Activated CD4-positive, CD25-positive, alpha-beta regulatory T cell treated with anti-CD3 and anti-CD28 coated beads, Interleukin-2, amount 50 U/mL, for 72 hours (primary cell): ENCODE measurements around the gene FBXL17.

ENCODE experiments used
- DNase-seq: peaks from one replicate; pipeline ENCODE4 v3.0.0; 2021

Gene FBXL17

DNA sequence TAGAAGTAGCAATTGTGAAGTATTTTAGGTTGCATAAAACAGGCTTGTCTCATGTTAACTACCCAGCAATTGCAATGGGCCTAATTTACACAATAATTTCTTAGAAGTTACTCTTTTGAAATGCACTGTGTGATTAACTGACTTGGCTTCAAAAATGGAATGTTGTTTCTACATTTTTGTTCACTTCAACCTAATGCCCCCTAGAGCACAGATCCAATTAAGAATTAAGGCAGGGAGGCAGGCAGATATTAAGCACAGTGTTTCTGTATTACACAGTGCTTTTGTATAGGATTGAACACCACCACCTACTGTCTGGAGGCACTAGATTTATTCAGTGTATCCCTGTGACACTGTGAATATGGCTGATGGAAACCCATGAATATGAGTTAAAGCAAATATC, 302.1 kb downstream of the FBXL17 start:
- DNase-seq, result no peak

GRCh38 chr5:108078882-108079281, 303.0 kb downstream of the FBXL17 start:
- DNase-seq, result no peak

DNA sequence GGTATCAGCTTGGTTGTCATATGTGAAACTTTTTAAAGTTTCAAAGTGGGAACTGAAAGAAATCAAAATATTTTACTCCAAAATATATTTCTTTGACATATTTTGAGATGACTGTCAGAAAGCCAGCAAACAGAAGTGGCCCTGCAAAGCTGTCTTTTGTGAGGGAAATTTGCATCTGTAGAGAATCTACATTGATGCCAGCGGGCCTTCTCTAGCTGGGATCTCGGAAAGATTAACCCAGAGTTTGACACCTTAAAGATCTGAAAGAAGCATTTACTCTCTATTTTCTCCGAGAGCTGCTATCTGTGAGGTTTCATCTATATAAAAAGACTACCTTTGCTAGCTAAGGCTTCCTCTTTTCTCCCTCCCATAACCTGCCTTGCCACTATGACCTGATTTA, 303.6 kb downstream of the FBXL17 start:
- DNase-seq, result no peak

DNA sequence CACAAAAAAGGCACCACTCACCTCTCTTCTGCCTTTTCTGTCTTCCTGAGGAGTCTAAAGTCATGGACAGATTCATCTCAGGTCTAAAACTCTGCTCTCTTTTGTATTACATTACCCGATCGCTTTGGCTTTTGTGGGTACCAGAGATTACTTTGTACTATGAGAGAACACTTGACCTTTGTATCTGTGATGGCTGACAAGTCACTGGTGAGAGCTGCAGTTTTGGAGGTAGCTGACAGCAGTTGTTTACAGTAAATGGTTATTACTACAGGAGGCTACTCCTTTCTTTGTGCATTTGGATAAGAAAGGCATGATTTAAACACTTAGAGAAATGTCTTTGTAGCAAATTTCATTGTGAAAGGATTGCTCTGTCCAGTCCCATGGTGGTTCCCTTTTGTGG, 307.3 kb downstream of the FBXL17 start:
- DNase-seq, result no peak

DNA sequence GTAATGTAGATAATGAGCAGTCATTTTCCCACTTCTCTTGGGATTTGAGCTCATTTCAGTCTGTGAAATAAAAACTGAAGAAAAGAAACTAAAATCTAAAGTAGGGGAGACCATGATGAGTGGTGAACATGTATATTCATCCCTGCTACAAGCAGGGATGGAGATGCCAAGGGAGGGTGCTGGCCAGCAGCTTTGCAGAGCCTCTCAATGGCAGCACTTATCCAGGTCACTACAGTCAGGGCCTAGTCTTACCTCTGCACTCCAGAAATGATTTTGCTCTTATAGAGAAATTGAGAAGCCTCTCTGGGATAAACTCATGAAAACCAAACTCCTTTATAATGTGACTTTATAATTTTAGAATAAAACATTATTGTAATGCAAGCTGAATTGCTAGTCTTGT, 317.6 kb downstream of the FBXL17 start:
- no peak for DNase-seq

GRCh38 chr5:108061941-108062340, 320.0 kb downstream of the FBXL17 start:
- DNase-seq, result no peak

- DNase-seq, result no peak
These were observed 321.6 kb downstream of the FBXL17 start for GRCh38 chr5:108060340-108060739.

DNA sequence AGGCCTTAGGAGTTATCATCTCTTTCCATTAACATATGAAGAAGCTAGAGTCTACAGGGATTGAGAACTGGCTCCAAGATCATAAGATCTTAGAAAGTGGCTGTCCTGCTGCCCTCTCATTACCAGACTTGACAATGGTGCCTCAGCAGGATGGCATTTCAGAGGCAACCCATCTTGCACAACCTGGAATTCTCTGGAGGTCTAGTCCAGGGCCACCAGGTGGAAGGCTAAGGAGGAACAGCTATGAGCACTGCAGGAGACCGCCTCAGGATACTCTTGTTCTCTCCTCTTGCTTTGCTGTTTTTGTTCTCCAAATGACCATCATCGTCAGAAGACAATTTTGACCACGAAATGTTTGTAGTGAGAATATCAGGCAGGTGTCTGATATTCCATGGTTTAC, 322.6 kb downstream of the FBXL17 start:
- DNase-seq, result no peak

DNA sequence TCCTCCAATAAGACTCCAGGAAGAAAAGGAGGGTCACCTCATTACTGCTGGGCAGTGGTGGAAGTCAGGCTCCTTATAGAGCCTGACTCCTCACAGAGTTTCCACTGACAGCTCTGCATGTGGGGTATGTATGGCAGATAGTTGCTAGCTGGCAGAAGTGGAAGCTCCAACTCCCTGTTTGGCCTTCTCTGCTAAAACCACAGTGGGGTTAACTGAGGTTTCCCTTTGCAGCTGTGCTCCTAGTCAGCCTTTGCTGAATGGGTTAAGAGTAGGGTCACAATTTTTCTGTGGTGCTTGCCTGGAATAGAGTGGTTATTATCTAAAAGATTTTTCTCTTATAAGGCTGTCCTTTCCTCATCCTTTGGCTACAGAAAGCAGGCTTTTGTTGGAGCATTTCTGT, 327.5 kb downstream of the FBXL17 start:
- DNase-seq, result no peak

- DNase-seq, result no peak
These were observed 334.8 kb downstream of the FBXL17 start for GRCh38 chr5:108046955-108047670.

- DNase-seq, result no peak
These were observed 345.4 kb downstream of the FBXL17 start for GRCh38 chr5:108036482-108036881.

GRCh38 chr5:108028883-108029282, 353.0 kb downstream of the FBXL17 start:
- DNase-seq, result no peak

GRCh38 chr5:108028412-108028811, 353.5 kb downstream of the FBXL17 start:
- no peak for DNase-seq

DNA sequence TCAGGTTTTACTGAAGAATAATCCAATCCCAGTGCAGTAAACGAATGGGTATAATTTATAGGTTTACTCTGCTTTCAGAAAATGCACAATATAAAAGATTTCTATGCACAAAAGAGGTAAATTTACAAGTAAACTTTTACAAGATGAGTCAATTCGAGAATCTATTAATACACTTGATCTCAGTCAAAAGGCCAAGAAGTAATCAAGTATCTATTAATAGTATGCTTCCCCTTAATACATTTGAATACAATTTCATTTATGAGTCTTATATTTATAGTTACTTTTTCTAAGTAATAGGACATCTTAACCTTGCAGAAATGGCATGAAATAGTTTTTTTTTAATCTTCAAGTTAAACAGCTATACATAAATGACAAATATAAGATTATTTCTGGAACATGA, 355.9 kb downstream of the FBXL17 start:
- DNase-seq, result no peak

GRCh38 chr5:108024986-108025385, 356.9 kb downstream of the FBXL17 start:
- no peak for DNase-seq

GRCh38 chr5:108016101-108016500, 365.8 kb downstream of the FBXL17 start:
- no peak for DNase-seq

- no peak for DNase-seq
These were observed 375.1 kb downstream of the FBXL17 start for GRCh38 chr5:108006791-108007190.

- no peak for DNase-seq
These were observed 378.7 kb downstream of the FBXL17 start for GRCh38 chr5:108003178-108003577.

GRCh38 chr5:108001222-108001621, 380.7 kb downstream of the FBXL17 start:
- no peak for DNase-seq

DNA sequence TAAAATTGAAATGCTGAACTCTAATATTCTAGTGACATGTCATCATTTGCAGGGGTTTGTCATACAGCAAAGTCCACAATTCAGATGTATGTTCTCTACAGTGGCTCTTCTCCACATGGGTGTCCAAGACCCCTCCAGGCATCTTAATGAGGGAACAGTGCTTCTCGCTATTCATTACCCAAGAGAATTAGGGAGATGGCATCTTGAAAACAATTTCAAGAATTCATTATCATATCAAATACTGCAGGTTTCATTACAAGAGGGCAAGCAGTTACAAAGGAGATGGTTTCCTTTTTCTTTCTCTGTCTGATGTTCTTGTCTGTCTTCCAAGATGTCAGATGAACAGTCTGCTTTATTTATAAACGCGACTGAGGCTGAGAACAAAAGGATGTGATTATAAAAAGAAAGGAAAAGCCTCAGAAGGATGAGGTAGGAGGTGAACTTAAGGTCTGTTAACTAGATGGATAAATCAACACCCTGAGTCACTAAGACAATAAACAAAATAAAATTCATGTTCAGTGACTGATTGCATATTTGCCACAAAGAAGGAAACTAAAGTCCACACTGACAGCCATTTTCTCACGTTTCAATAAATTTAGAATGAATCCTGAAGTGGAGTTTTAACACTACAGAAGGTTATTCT, 384.4 kb downstream of the FBXL17 start:
- DNase-seq, result no peak

- DNase-seq, result no peak
These were observed 388.6 kb downstream of the FBXL17 start for GRCh38 chr5:107993341-107993740.

- DNase-seq, result no peak
These were observed 390.8 kb downstream of the FBXL17 start for GRCh38 chr5:107990881-107991810.

GRCh38 chr5:107985144-107985543, 396.8 kb downstream of the FBXL17 start:
- DNase-seq, result no peak
